K562 (cell line): Measurements from ENCODE around the gene PTPN7. TPM values are rescaled to one million over a fixed set of nuclear protein-coding genes. Genes with fewer than 3 reads are reported as not detected.

ENCODE experiments used
- ATAC-seq: fragments of 200-7000 bp; cut with Tn5 transposase; 3 replicates; pipeline ENCODE4 v1.9.1; 2020; ENCODE audit warnings: moderate library complexity
- BruUV-seq: library from RNA; stranded (reverse); fragments of 400-500 nt; replicated peaks from 2 replicates; lab custom pipeline; 2021; lab: Mats Ljungman, UMichigan
- CTCF ChIA-PET: fragments of 300-600 bp; formaldehyde crosslinking; extraction: SDS; loops from one replicate; lab custom pipeline; 2021; ENCODE audit warnings: low intra/inter-chr PET ratio; lab: Yijun Ruan, JAX
- POLR2A ChIA-PET: fragments of 300-600, 350-650 bp; sonication (Branson Sonifier 250); formaldehyde crosslinking; extraction: SDS; loops from one replicate; lab custom pipeline; 2021; ENCODE audit warnings: antibody characterized with exemption, inconsistent platforms; lab: Yijun Ruan, JAX
- DNase-seq, 4 experiments: peaks; one replicate each; pipeline versions ENCODE4 v3.0.0 to v3.0.0-alpha.2; 2011 to 2018; ENCODE audit warnings: low spot score in 3 of 4, mixed read lengths in 3 of 4; ENCODE audit errors: extremely low read depth in 1 of 4
- FAIRE-seq: peaks from 2 replicates; lab custom pipeline; 2011; peaks lifted over from hg19 to GRCh38; lab: Jason Lieb, UNC
- H2AFZ ChIP-seq: 2 replicates; pipeline ENCODE4 v1.6.0; 2011; ENCODE audit warnings: low read depth, low read length, control low read depth, inconsistent platforms
- H3K27ac ChIP-seq: fragments of 200-600 bp; 3 replicates; pipeline ENCODE4 v1.8.0; 2011; ENCODE audit warnings: low read depth, mild to moderate bottlenecking, control low read depth, inconsistent platforms, low read length, moderate library complexity, mixed read lengths; ENCODE audit errors: extremely low read depth
- H3K27me3 ChIP-seq, 2 experiments: fragments of 300-600 bp in 1 of 2; 2 replicates in 1 of 2; 3 replicates in 1 of 2; pipeline versions ENCODE4 v1.6.0 to v1.8.0; 2011; ENCODE audit warnings: inconsistent platforms in 2 of 2, low read length in 2 of 2, mild to moderate bottlenecking in 1 of 2, mixed read lengths in 1 of 2, moderate library complexity in 1 of 2; ENCODE audit not compliant: control insufficient read depth in 2 of 2, insufficient read depth in 2 of 2
- H3K36me3 ChIP-seq: fragments of 300-600 bp; 3 replicates; pipeline ENCODE4 v1.8.0; 2011; ENCODE audit warnings: mild to moderate bottlenecking, low read length, inconsistent platforms; ENCODE audit not compliant: control insufficient read depth, insufficient read depth
- H3K4me1 ChIP-seq, 2 experiments: fragments of 200-600 bp in 1 of 2; replicated peaks in 1 of 2; 2 replicates in 1 of 2; 3 replicates in 1 of 2; pipeline versions ENCODE4 v1.5.1 to v1.8.0; 2011; ENCODE audit warnings: inconsistent platforms in 2 of 2, low read length in 2 of 2, mild to moderate bottlenecking in 1 of 2, mixed read lengths in 1 of 2, moderate library complexity in 1 of 2; ENCODE audit not compliant: control insufficient read depth in 2 of 2, insufficient read depth in 2 of 2
- H3K4me2 ChIP-seq: 2 replicates; pipeline ENCODE4 v1.6.1; 2011; ENCODE audit warnings: low read length, control low read depth, inconsistent platforms, mixed read lengths; ENCODE audit not compliant: insufficient read depth
- H3K4me3 ChIP-seq: fragments of 200-600 bp; sonication (generic), shearing (Covaris generic); 2 replicates; pipeline ENCODE4 v1.5.1; 2016; ENCODE audit warnings: control low read depth, inconsistent platforms
- H3K79me2 ChIP-seq: fragments of 200-600 bp; 3 replicates; pipeline ENCODE4 v1.8.0; 2011; ENCODE audit warnings: low read length, inconsistent platforms; ENCODE audit not compliant: control insufficient read depth, insufficient read depth
- H3K9ac ChIP-seq, 2 experiments: 2 replicates each; pipeline versions ENCODE4 v1.6.0 to v1.6.1; 2011; ENCODE audit warnings: low read depth in 2 of 2, low read length in 2 of 2, control low read depth in 1 of 2, inconsistent platforms in 1 of 2, mild to moderate bottlenecking in 1 of 2, mixed read lengths in 1 of 2; ENCODE audit not compliant: insufficient read depth in 1 of 2
- H3K9me1 ChIP-seq: one replicate; pipeline ENCODE4 v1.6.0; 2011; ENCODE audit warnings: inconsistent platforms, mild to moderate bottlenecking, low read length, moderate library complexity; ENCODE audit not compliant: control insufficient read depth, insufficient read depth
- H3K9me3 ChIP-seq: replicated peaks from 2 replicates; pipeline ENCODE4 v1.5.1; 2011; ENCODE audit warnings: low read depth, low read length, inconsistent platforms; ENCODE audit not compliant: control insufficient read depth, insufficient read depth
- H4K20me1 ChIP-seq: replicated peaks from 2 replicates; pipeline ENCODE4 v1.6.1; 2011; ENCODE audit warnings: low read length, inconsistent platforms, mixed read lengths; ENCODE audit not compliant: control insufficient read depth, insufficient read depth
- BRD9 ChIP-seq: fragments of 450-650 bp; IDR thresholded peaks from 2 replicates; pipeline ENCODE4 v1.6.1; 2018; ENCODE audit warnings: low read depth; ENCODE audit not compliant: partially characterized antibody
- CBFA2T3 ChIP-seq: fragments of 450-650 bp; IDR thresholded peaks from 2 replicates; pipeline ENCODE4 v1.6.1; 2017
- HSF4 ChIP-seq: fragments of 250-450 bp; sonication (Bioruptor Pico); IDR thresholded peaks from 2 replicates; pipeline ENCODE4 v2.1.2; 2022; ENCODE audit warnings: mild to moderate bottlenecking, moderate library complexity, borderline replicate concordance
- KDM5B ChIP-seq: fragments of 200-600 bp; sonication (generic); IDR thresholded peaks from 2 replicates; pipeline ENCODE4 v1.6.1; 2012; ENCODE audit warnings: low read depth, mild to moderate bottlenecking, moderate library complexity, low read length, control low read depth, inconsistent platforms; ENCODE audit not compliant: insufficient replicate concordance
- MEIS2 ChIP-seq: fragments of 450-650 bp; IDR thresholded peaks from 2 replicates; pipeline ENCODE4 v1.6.1; 2014; ENCODE audit warnings: mild to moderate bottlenecking; ENCODE audit not compliant: partially characterized antibody
- RBM22 ChIP-seq: fragments of 200-400 bp; formaldehyde crosslinking; IDR thresholded peaks from 2 replicates; pipeline ENCODE4 v1.6.1; 2018; ENCODE audit warnings: low read length, low read depth; ENCODE audit not compliant: poor library complexity, severe bottlenecking
- RREB1 ChIP-seq: fragments of 250-450 bp; sonication (Bioruptor Pico); IDR thresholded peaks from 2 replicates; pipeline ENCODE4 v1.4.0; 2020
- SIN3B ChIP-seq: fragments of 450-650 bp; IDR thresholded peaks from 2 replicates; pipeline ENCODE4 v1.6.1; 2017; ENCODE audit warnings: low read depth, mild to moderate bottlenecking, moderate library complexity
- SREBF2 ChIP-seq: sonication (generic); formaldehyde crosslinking; IDR thresholded peaks from 2 replicates; pipeline ENCODE4 v1.4.0; 2020; ENCODE audit warnings: mild to moderate bottlenecking, missing genetic modification reagents
- TAF9B ChIP-seq: fragments of 450-650 bp; IDR thresholded peaks from 2 replicates; pipeline ENCODE4 v1.6.1; 2018; ENCODE audit warnings: mild to moderate bottlenecking; ENCODE audit not compliant: partially characterized antibody
- ZNF766 ChIP-seq: fragments of 200-800 bp; sonication (Bioruptor generic); conservative IDR thresholded peaks from 2 replicates; pipeline ENCODE4 v1.6.1; 2016; ENCODE audit warnings: missing genetic modification characterization, missing compliant biosample characterization
- WGBS: fragments of 100-300 bp; shearing (Covaris generic); methylation state at CpG from one replicate; pipeline ENCODE4 v1.1.6; 2016; ENCODE audit warnings: low coverage, mixed read lengths; ENCODE audit not compliant: insufficient coverage; ENCODE audit errors: missing lambda C conversion rate; 5-methylcytosine and 5-hydroxymethylcytosine counted together
- in situ Hi-C: fragments of 300-500 bp; cut with MboI; formaldehyde crosslinking; loops from 4 replicates; pipeline ENCODE4 v1.15.0; 2018; ENCODE audit warnings: inconsistent platforms, mixed read lengths
- intact Hi-C: fragments of 100-400 bp; cut with micrococcal nuclease; formaldehyde crosslinking; loops from 2 replicates; pipeline ENCODE4 v1.14.2; 2022
- polyA plus RNA-seq, 8 experiments: library from polyadenylated mRNA; depleted of rRNA in 4 of 8; stranded (reverse) in 5 of 8; unstranded in 3 of 8; fragments of >200 nt; fragmentation: Nextera tagmentation in 2 of 8; fragmentation: Illumina TruSeq in 1 of 8; extraction: Ambion mirVana in 2 of 8; extraction: Trizol in 1 of 8; gene quantifications; 2 replicates each; pipeline versions ENCODE4 v1.2.1 to v1.2.3, GENCODE V29; 2011 to 2014; ENCODE audit warnings: inconsistent platforms in 1 of 8, missing spikeins in 1 of 8
- total RNA-seq, 7 experiments: library from RNA; depleted of rRNA in 6 of 7; stranded (reverse); fragments of >200 nt in 6 of 7; fragmentation: Illumina TruSeq in 2 of 7; extraction: Trizol in 2 of 7; gene quantifications; 2 replicates each; pipeline versions ENCODE4 v1.2.1 to v1.2.3, GENCODE V29; 2011 to 2021; ENCODE audit warnings: low replicate concordance in 1 of 7
- TF ChIP-seq, protein P1 (sequence below): fragments of 450-650 bp; IDR thresholded peaks from 2 replicates; pipeline ENCODE4 v1.6.1; 2016; ENCODE audit warnings: borderline replicate concordance
- TF ChIP-seq, protein P2 (sequence below): conservative IDR thresholded peaks from 2 replicates; pipeline ENCODE4 v1.6.1; 2011; ENCODE audit warnings: low read depth, mild to moderate bottlenecking, low read length; ENCODE audit not compliant: control insufficient read depth

The PTPN7 gene
- total and polyA plus RNA-seq, 9 of the 15 experiments (the other 6 are each of a cell fraction or from before 2014, with no cell fraction given), result 18.7 to 144 (median 120) TPM

GRCh38 chr1:202124142-202124541, 36.3 kb downstream of the PTPN7 start:
- Histone ChIP-seq H3K36me3 (no peaks in the 10 kb centered on the region), H3K4me2 (no peak overlapping the region), H3K9ac (no peak overlapping the region), H3K27ac (no peak overlapping the region), H3K27me3 (peaks cover 38 to 77% of the 10 kb centered on the region in 2 experiments), H4K20me1 (peaks cover 13% of the 10 kb centered on the region; the same call in 1 of the 2 replicates), H3K9me3 (no peaks in the 10 kb centered on the region), H3K9me1 (no peaks in the 10 kb centered on the region), H3K79me2 (no peaks in the 10 kb centered on the region), H3K4me3 (no peak overlapping the region), H3K4me1 (peaks cover 0 to 18% of the 10 kb centered on the region in 2 experiments; a peak in 3 of 5 replicates), H2AFZ (no peak overlapping the region)
- ATAC-seq, result no peak
- WGBS, result 5% methylated on average over 7 of the region's 7 CpGs
- POLR2A ChIA-PET, result interaction anchor here (0.7 to 1.9 kb wide), 8 partner anchors 10 to 246 kb away, joined by 3 to 7 read pairs (median 3); no protein-coding TSS in a partner anchor
- FAIRE-seq, result no peak
- CTCF ChIA-PET, result no interaction called here
- TF ChIP-seq SREBF2 (no peak), RBM22 (no peak), CBFA2T3 (no peak), KDM5B (no peak), MEIS2 (no peak), ZNF766 (CRISPR knock-in tag) (no peak), TAF9B (no peak), RREB1 (no peak), HSF4 (CRISPR knock-in tag) (no peak), SIN3B (no peak), BRD9 (no peak)
- TF ChIP-seq, protein P1, sequence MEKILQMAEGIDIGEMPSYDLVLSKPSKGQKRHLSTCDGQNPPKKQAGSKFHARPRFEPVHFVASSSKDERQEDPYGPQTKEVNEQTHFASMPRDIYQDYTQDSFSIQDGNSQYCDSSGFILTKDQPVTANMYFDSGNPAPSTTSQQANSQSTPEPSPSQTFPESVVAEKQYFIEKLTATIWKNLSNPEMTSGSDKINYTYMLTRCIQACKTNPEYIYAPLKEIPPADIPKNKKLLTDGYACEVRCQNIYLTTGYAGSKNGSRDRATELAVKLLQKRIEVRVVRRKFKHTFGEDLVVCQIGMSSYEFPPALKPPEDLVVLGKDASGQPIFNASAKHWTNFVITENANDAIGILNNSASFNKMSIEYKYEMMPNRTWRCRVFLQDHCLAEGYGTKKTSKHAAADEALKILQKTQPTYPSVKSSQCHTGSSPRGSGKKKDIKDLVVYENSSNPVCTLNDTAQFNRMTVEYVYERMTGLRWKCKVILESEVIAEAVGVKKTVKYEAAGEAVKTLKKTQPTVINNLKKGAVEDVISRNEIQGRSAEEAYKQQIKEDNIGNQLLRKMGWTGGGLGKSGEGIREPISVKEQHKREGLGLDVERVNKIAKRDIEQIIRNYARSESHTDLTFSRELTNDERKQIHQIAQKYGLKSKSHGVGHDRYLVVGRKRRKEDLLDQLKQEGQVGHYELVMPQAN, result no peak
- TF ChIP-seq, protein P2, sequence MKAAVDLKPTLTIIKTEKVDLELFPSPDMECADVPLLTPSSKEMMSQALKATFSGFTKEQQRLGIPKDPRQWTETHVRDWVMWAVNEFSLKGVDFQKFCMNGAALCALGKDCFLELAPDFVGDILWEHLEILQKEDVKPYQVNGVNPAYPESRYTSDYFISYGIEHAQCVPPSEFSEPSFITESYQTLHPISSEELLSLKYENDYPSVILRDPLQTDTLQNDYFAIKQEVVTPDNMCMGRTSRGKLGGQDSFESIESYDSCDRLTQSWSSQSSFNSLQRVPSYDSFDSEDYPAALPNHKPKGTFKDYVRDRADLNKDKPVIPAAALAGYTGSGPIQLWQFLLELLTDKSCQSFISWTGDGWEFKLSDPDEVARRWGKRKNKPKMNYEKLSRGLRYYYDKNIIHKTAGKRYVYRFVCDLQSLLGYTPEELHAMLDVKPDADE, result no peak
- no peak for DNase-seq
- intact Hi-C loops, result no loop called here
- no TSS peak for BruUV-seq
- in situ Hi-C loops, result loop anchor here (5.0 kb wide), 2 partner anchors 122 to 232 kb away; no protein-coding TSS in a partner anchor
